ENCODE measurements around the gene KDM2B.

Gene KDM2B

GRCh38 chr12:121530600-121531355, 50.0 kb downstream of the KDM2B start:
- DNase-seq (ENCODE audit: low read depth, low spot score) = no peak

- DNase-seq (ENCODE audit: low read depth, low spot score) = no peak
Observed at GRCh38 chr12:121529184-121529583, 51.6 kb downstream of the KDM2B start.

- no peak for DNase-seq (ENCODE audit: low read depth, low spot score)
Observed at GRCh38 chr12:121525411-121525810, 55.4 kb downstream of the KDM2B start.

- no peak for DNase-seq (ENCODE audit: low read depth, low spot score)
Observed at GRCh38 chr12:121524196-121524916, 56.5 kb downstream of the KDM2B start.

- no peak for DNase-seq (ENCODE audit: low read depth, low spot score)
Observed at GRCh38 chr12:121523741-121524140, 57.1 kb downstream of the KDM2B start.

- DNase-seq (ENCODE audit: low read depth, low spot score) = no peak
Observed at GRCh38 chr12:121522971-121523370, 57.9 kb downstream of the KDM2B start.

- no peak for DNase-seq (ENCODE audit: low read depth, low spot score)
Observed at GRCh38 chr12:121520586-121521086, 60.2 kb downstream of the KDM2B start.

GRCh38 chr12:121520119-121520518, 60.7 kb downstream of the KDM2B start:
- no peak for DNase-seq (ENCODE audit: low read depth, low spot score)

- no peak for DNase-seq (ENCODE audit: low read depth, low spot score)
Observed at GRCh38 chr12:121519227-121519626, 61.6 kb downstream of the KDM2B start.

GRCh38 chr12:121518656-121519055, 62.2 kb downstream of the KDM2B start:
- no peak for DNase-seq (ENCODE audit: low read depth, low spot score)

- no peak for DNase-seq (ENCODE audit: low read depth, low spot score)
Observed at GRCh38 chr12:121516437-121517011, 64.3 kb downstream of the KDM2B start.

- no peak for DNase-seq (ENCODE audit: low read depth, low spot score)
Observed at GRCh38 chr12:121515615-121516014, 65.2 kb downstream of the KDM2B start.

GRCh38 chr12:121514184-121514742, 66.6 kb downstream of the KDM2B start:
- DNase-seq (ENCODE audit: low read depth, low spot score) = no peak

GRCh38 chr12:121513464-121514183, 67.2 kb downstream of the KDM2B start:
- no peak for DNase-seq (ENCODE audit: low read depth, low spot score)

GRCh38 chr12:121512561-121512960, 68.3 kb downstream of the KDM2B start:
- DNase-seq (ENCODE audit: low read depth, low spot score) = no peak

- DNase-seq (ENCODE audit: low read depth, low spot score) = no peak
Observed at GRCh38 chr12:121511916-121512315, 68.9 kb downstream of the KDM2B start.

GRCh38 chr12:121509339-121509738, 71.5 kb downstream of the KDM2B start:
- no peak for DNase-seq (ENCODE audit: low read depth, low spot score)

- no peak for DNase-seq (ENCODE audit: low read depth, low spot score)
Observed at GRCh38 chr12:121508533-121508932, 72.3 kb downstream of the KDM2B start.

GRCh38 chr12:121507984-121508383, 72.8 kb downstream of the KDM2B start:
- no peak for DNase-seq (ENCODE audit: low read depth, low spot score)

- DNase-seq (ENCODE audit: low read depth, low spot score) = no peak
Observed at GRCh38 chr12:121507245-121507644, 73.6 kb downstream of the KDM2B start.

GRCh38 chr12:121505513-121505912, 75.3 kb downstream of the KDM2B start:
- no peak for DNase-seq (ENCODE audit: low read depth, low spot score)

- no peak for DNase-seq (ENCODE audit: low read depth, low spot score)
Observed at GRCh38 chr12:121504505-121504904, 76.3 kb downstream of the KDM2B start.
